ENCODE measurements around the gene RFX8.

The RFX8 gene

GRCh38 chr2:101450965-101451364 is 23.9 kb downstream of the RFX8 start:
- no peak for TF ChIP-seq EZH2phosphoT487 (IDR thresholded peaks at IDR 0.05; ENCODE audit: low read depth)
- no peak for TF ChIP-seq CTCF (IDR thresholded peaks at IDR 0.05; ENCODE audit: low read depth, low read length)
- H3K79me2 ChIP-seq (ENCODE audit: low read length) = no peaks in the 10 kb centered on the region
- H3K4me1 ChIP-seq (ENCODE audit: low read length) = no peaks in the 10 kb centered on the region
- H3K4me3 ChIP-seq (ENCODE audit: low read length) = no peak overlapping the region
- H3K4me2 ChIP-seq (ENCODE audit: low read length) = no peak overlapping the region
- no peaks in the 10 kb centered on the region for H3K36me3 ChIP-seq (replicated peaks; ENCODE audit: low read depth, low read length)
- H2AFZ ChIP-seq (ENCODE audit: low read depth, low read length) = no peak overlapping the region
- H3K9ac ChIP-seq (ENCODE audit: low read length) = no peak overlapping the region
- no peak overlapping the region for H3K27ac ChIP-seq (ENCODE audit: low read length)
- H4K20me1 ChIP-seq (ENCODE audit: insufficient read depth, low read length) = no peaks in the 10 kb centered on the region
- no peaks in the 10 kb centered on the region for H3K9me3 ChIP-seq (ENCODE audit: insufficient read depth, low read length)
- H3K27me3 ChIP-seq (ENCODE audit: low read depth, low read length) = no peaks in the 10 kb centered on the region

- Histone ChIP-seq H3K4me1 (ENCODE audit: low read length) (no peaks in the 10 kb centered on the region), H3K4me3 (ENCODE audit: low read length) (no peak overlapping the region), H3K4me2 (ENCODE audit: low read length) (no peak overlapping the region), H3K9ac (ENCODE audit: low read length) (no peak overlapping the region), H3K79me2 (ENCODE audit: low read length) (no peaks in the 10 kb centered on the region), H3K9me3 (ENCODE audit: insufficient read depth, low read length) (peaks cover 7% of the 10 kb centered on the region; the same call in 1 of the 2 replicates), H4K20me1 (ENCODE audit: insufficient read depth, low read length) (no peaks in the 10 kb centered on the region), H2AFZ (ENCODE audit: low read depth, low read length) (no peak overlapping the region), H3K27me3 (ENCODE audit: low read depth, low read length) (no peaks in the 10 kb centered on the region), H3K27ac (ENCODE audit: low read length) (no peak overlapping the region), H3K36me3 (replicated peaks; ENCODE audit: low read depth, low read length) (no peaks in the 10 kb centered on the region)
- TF ChIP-seq CTCF (IDR thresholded peaks at IDR 0.05; ENCODE audit: low read depth, low read length) (no peak), EZH2phosphoT487 (IDR thresholded peaks at IDR 0.05; ENCODE audit: low read depth) (no peak)
Observed at GRCh38 chr2:101446869-101447268, 28.0 kb downstream of the RFX8 start.

GRCh38 chr2:101442667-101443061 is 32.2 kb downstream of the RFX8 start:
- peaks cover 7% of the 10 kb centered on the region; the same call in 1 of the 2 replicates for H3K9me3 ChIP-seq (ENCODE audit: insufficient read depth, low read length)
- H3K4me1 ChIP-seq (ENCODE audit: low read length) = no peaks in the 10 kb centered on the region
- H3K4me3 ChIP-seq (ENCODE audit: low read length) = no peak overlapping the region
- no peak overlapping the region for H3K4me2 ChIP-seq (ENCODE audit: low read length)
- H3K36me3 ChIP-seq (replicated peaks; ENCODE audit: low read depth, low read length) = no peaks in the 10 kb centered on the region
- H3K9ac ChIP-seq (ENCODE audit: low read length) = no peak overlapping the region
- H3K27me3 ChIP-seq (ENCODE audit: low read depth, low read length) = no peaks in the 10 kb centered on the region
- H4K20me1 ChIP-seq (ENCODE audit: insufficient read depth, low read length) = no peaks in the 10 kb centered on the region
- no peaks in the 10 kb centered on the region for H3K79me2 ChIP-seq (ENCODE audit: low read length)
- TF ChIP-seq CTCF (IDR thresholded peaks at IDR 0.05; ENCODE audit: low read depth, low read length) (no peak), EZH2phosphoT487 (IDR thresholded peaks at IDR 0.05; ENCODE audit: low read depth) (no peak)
- H2AFZ ChIP-seq (ENCODE audit: low read depth, low read length) = no peak overlapping the region
- H3K27ac ChIP-seq (ENCODE audit: low read length) = no peak overlapping the region

GRCh38 chr2:101442042-101442666 is 32.8 kb downstream of the RFX8 start:
- TF ChIP-seq EZH2phosphoT487 (IDR thresholded peaks at IDR 0.05; ENCODE audit: low read depth) (no peak), CTCF (IDR thresholded peaks at IDR 0.05; ENCODE audit: low read depth, low read length) (no peak)
- Histone ChIP-seq H3K9me3 (ENCODE audit: insufficient read depth, low read length) (peaks cover 7% of the 10 kb centered on the region; the same call in 1 of the 2 replicates), H3K36me3 (replicated peaks; ENCODE audit: low read depth, low read length) (no peaks in the 10 kb centered on the region), H3K9ac (ENCODE audit: low read length) (no peak overlapping the region), H3K4me1 (ENCODE audit: low read length) (no peaks in the 10 kb centered on the region), H3K79me2 (ENCODE audit: low read length) (no peaks in the 10 kb centered on the region), H4K20me1 (ENCODE audit: insufficient read depth, low read length) (no peaks in the 10 kb centered on the region), H3K4me2 (ENCODE audit: low read length) (no peak overlapping the region), H2AFZ (ENCODE audit: low read depth, low read length) (no peak overlapping the region), H3K4me3 (ENCODE audit: low read length) (no peak overlapping the region), H3K27me3 (ENCODE audit: low read depth, low read length) (no peaks in the 10 kb centered on the region), H3K27ac (ENCODE audit: low read length) (no peak overlapping the region)
